GM18873 (cell line): ENCODE data around the gene GBX1.

Experiments
- ATAC-seq: cut with Tn5 transposase; IDR thresholded peaks from one replicate; pipeline ENCODE4 v1.9.1; 2021; ENCODE audit warnings: mild to moderate bottlenecking, moderate library complexity, moderate number of reproducible peaks; ENCODE audit not compliant: unreplicated experiment, low FRiP score

Gene GBX1

DNA sequence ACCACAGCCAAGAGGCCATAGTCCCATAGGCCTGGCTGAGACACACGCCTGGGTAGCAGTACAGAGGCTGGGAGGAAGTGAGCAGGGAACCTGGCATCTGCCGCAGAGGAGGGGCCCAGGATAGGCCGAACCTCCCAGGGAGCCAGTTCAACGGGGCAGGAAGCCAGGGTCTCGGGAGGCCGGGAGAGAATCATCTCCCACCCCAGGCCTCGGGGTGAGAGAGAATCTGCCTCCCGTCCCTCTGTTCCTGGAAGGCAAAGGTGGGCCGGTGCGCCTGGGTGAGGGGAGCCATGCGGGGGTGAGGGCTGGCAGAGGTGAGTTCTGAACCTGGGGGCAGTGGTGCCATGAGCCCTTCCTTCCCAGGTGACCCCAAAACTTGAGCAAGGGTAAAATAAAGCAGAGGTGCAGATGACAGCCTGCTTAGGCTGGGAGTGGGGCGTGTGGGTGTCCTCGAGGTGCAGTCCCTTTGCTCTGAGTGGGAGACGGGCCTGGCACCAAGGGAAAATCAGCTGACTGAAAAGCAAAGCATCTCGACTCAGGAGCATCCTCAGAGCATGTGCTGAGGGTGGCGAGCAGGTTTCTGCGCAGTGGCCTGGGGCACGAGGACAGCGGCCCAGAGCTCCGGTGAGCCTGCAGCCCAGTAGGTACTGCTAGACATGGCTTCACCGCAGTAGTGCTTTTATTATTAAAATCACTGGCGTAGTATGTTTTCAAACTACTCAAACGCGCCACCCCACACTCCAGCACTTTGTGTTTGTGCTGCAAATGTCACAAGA is 65.7 kb downstream of the GBX1 start:
- ATAC-seq: no peak

DNA sequence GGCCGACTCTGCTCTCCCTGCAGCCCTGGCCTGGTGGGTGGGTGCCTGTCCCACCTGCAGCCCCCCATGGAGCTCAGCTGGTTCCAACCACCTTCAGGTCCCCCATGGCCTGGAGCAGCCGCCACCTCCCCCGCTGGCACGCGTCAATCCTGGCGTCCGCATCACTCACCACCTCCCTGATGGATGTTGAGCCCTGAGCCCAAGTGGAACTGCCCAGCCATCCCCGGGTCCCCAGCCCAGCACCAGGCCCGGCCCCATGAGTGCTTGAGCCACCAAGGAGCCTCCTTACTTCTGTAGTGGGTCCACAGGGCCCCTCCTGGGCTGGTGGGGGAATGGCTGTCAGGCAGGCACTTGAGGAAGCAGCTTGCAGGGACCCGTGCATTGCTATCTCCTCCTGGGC is 66.6 kb downstream of the GBX1 start:
- ATAC-seq: no peak

DNA sequence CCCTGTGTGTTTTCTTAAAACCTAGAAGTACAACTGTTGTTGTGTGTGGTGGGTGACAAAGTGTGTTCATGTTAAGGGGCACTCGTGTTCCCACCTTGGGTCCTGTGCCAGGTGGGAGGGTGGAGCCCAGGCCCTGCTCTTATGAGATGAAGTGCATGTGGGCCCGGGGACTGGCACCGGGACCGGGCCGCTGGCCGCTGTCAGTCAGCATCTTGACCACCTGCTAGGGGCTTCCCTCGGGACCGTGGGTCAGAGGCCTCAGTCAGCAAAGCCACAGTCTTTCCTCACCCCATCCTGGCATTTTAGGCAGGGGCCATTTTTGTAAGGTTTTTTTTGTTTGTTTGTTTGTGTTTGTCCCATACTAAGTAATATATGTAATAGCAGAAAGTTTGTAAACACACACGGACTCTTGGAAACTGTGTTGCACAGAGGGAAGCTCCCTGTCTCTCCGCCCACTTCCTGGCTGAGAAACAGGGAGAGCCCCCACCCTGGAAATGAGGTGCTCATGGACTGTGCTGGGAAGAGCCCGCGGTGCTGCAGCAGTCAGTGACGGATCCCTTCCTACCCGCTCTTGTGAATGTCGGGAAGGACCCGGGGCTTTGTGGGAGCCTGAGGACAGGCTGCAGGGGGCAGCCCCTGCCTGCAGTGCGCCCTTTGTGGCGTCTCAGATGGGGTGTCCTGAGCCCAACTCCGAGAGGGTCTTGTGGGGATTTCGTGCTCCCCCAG is 67.8 kb downstream of the GBX1 start:
- ATAC-seq: no peak
